Psoas muscle (tissue), 8 donors: Measurements from ENCODE around the gene CYP27B1. TPM values are rescaled to one million over a fixed set of nuclear protein-coding genes. Genes with fewer than 3 reads are reported as not detected.

Experiments
- ATAC-seq, 4 donors: fragments of 200-7000 bp; cut with Tn5 transposase; one replicate each; pipeline ENCODE4 v1.9.1; 2020; ENCODE audit warnings: moderate library complexity in 3 of 4, mild to moderate bottlenecking in 2 of 4
- DNase-seq, 2 donors: peaks; one replicate each; pipeline ENCODE4 v3.0.0-alpha.2; 2020
- H3K27ac ChIP-seq: fragments of 200-600 bp; one replicate; pipeline ENCODE4 v1.8.0; 2022
- H3K27me3 ChIP-seq, 3 donors: fragments of 200-600 bp in 1 of 3; one replicate each; pipeline versions ENCODE4 v1.6.1 to v1.8.0; 2013 to 2022; ENCODE audit warnings: low read length in 2 of 3, mild to moderate bottlenecking in 2 of 3, moderate library complexity in 1 of 3; ENCODE audit not compliant: insufficient read depth in 3 of 3
- H3K36me3 ChIP-seq, 2 donors: fragments of 200-600 bp in 1 of 2; one replicate each; pipeline versions ENCODE4 v1.6.1 to v1.8.0; 2013 to 2022; ENCODE audit warnings: low read depth in 1 of 2, mild to moderate bottlenecking in 1 of 2, moderate library complexity in 1 of 2; ENCODE audit not compliant: insufficient read depth in 1 of 2
- H3K4me1 ChIP-seq: fragments of 200-600 bp; one replicate; pipeline ENCODE4 v1.8.0; 2022
- H3K4me3 ChIP-seq: fragments of 200-600 bp; one replicate; pipeline ENCODE4 v1.8.0; 2022; ENCODE audit warnings: mild to moderate bottlenecking
- H3K9me3 ChIP-seq: fragments of 200-600 bp; one replicate; pipeline ENCODE4 v1.8.0; 2022
- CTCF ChIP-seq: fragments of 200-600 bp; IDR thresholded peaks from one replicate; pipeline ENCODE4 v1.8.0; 2022; ENCODE audit warnings: antibody characterized with exemption
- WGBS, 3 donors: extraction: QIAGEN DNeasy Blood & Tissue Kit; methylation state at CpG; one replicate each; pipeline versions ENCODE4 v1.1.6 to v1.1.7; 2013; 5-methylcytosine and 5-hydroxymethylcytosine counted together
- intact Hi-C, 2 donors: fragments of 100-400 bp; cut with DNase I; formaldehyde crosslinking; loops; one replicate each; pipeline versions ENCODE4 v1.11.0 to v1.14.2; 2022
- polyA plus RNA-seq, 3 donors: library from polyadenylated mRNA; stranded (reverse); fragments of 200-250 nt; gene quantifications; one replicate each; pipeline ENCODE4 v1.2.3, GENCODE V29; 2013
- total RNA-seq, 4 donors: library from RNA; stranded (reverse); fragmentation: NEBNext Ultra II Directional in 2 of 4; extraction: Animal tissue kit (Norgen Biotek cat#: 25700) in 2 of 4; gene quantifications; one replicate each; pipeline versions ENCODE4 v1.2.1 to v1.2.4, GENCODE V29; 2021 to 2023
- donor health status: healthy with polysubstance abuse.
- donor health status: DM: no; HTN: no; CAD: no; lungs with moderate emphysema.
- donor health status: Bipolar disorder and iron deficiency.
- donor health status: healthy.
- donor health status: DM: yes; HTN: yes; CAD: no.
- donor health status: DM: no; HTN: no; CAD: no.
- donor health status: DM: no; HTN: no; CAD: no.
- donor health status: DM: yes; HTN: yes; CAD: no.

The CYP27B1 gene
- total and polyA plus RNA-seq, 7 donors = 0.06 to 0.54 (median 0.42) TPM; not detected in 2

GRCh38 chr12:57769594-57769993, 2.7 kb upstream of the CYP27B1 start:
- intact Hi-C loops = no loop called here
- Histone ChIP-seq H3K36me3 (peaks cover 7 to 34% of the 10 kb centered on the region in 2 donors), H3K4me3 (no peak overlapping the region), H3K4me1 (peaks cover 24% of the 10 kb centered on the region), H3K27ac (no peak overlapping the region), H3K9me3 (no peaks in the 10 kb centered on the region), H3K27me3 (peaks cover 0 to 23% (median 20%) of the 10 kb centered on the region in 3 donors)
- no peak for TF ChIP-seq CTCF
- ATAC-seq (no peak), DNase-seq (no peak)
- WGBS, 3 donors = 95% methylated on average over 11 of the region's 11 CpGs

- H3K4me1 ChIP-seq = peaks cover 24% of the 10 kb centered on the region
- H3K9me3 ChIP-seq = no peaks in the 10 kb centered on the region
- no peak overlapping the region for H3K4me3 ChIP-seq
- H3K36me3 ChIP-seq = peaks cover 7 to 34% of the 10 kb centered on the region in 2 donors
- WGBS, 3 donors = 87 to 96% (median 95%) methylated on average over 3 of the region's 3 CpGs
- TF ChIP-seq CTCF = no peak
- ATAC-seq = no peak
- intact Hi-C loops = no loop called here
- peaks cover 0 to 40% (median 27%) of the 10 kb centered on the region in 3 donors for H3K27me3 ChIP-seq
- H3K27ac ChIP-seq = no peak overlapping the region
- DNase-seq = no peak
Observed at GRCh38 chr12:57767876-57768275, 998 bp upstream of the CYP27B1 start.

- H3K27ac ChIP-seq = no peak overlapping the region
- DNase-seq (no peak), ATAC-seq (no peak)
- H3K4me3 ChIP-seq = no peak overlapping the region
- intact Hi-C loops = no loop called here
- peaks cover 0 to 46% (median 29%) of the 10 kb centered on the region in 3 donors for H3K27me3 ChIP-seq
- no peaks in the 10 kb centered on the region for H3K9me3 ChIP-seq
- peaks cover 24% of the 10 kb centered on the region for H3K4me1 ChIP-seq
- TF ChIP-seq CTCF = no peak
- H3K36me3 ChIP-seq = peaks cover 7 to 34% of the 10 kb centered on the region in 2 donors
Observed at GRCh38 chr12:57767305-57767698, 424 bp upstream of the CYP27B1 start.

GRCh38 chr12:57765698-57766463, 997 bp downstream of the CYP27B1 start:
- WGBS, 3 donors = 3 to 4% (median 4%) methylated on average over 40 of the region's 40 CpGs
- no peaks in the 10 kb centered on the region for H3K9me3 ChIP-seq
- peaks cover 7 to 33% of the 10 kb centered on the region in 2 donors for H3K36me3 ChIP-seq
- DNase-seq = no peak
- TF ChIP-seq CTCF = no peak
- peak overlapping the region; percentile 51 for H3K4me3 ChIP-seq
- ATAC-seq = peak; percentile 9 to 41 (median 21)
- intact Hi-C loops = no loop called here
- H3K27ac ChIP-seq = no peak overlapping the region
- peaks cover 19% of the 10 kb centered on the region for H3K4me1 ChIP-seq
- H3K27me3 ChIP-seq = peaks cover 0 to 54% (median 29%) of the 10 kb centered on the region in 3 donors
